DMS153 treated with DMSO at 0.1 percent for 48 hours (cell line): ENCODE results near the gene DENND2C.
"Not testable (repeated sequence)": the region's sequence is repeated elsewhere in the genome, so short reads cannot be mapped to it uniquely, and the experiment has no call there.

ENCODE experiments used
- DNase-seq: peaks from one replicate; lab custom pipeline; 2025; ENCODE audit not compliant: unreplicated experiment; lab: John Stamatoyannopoulos, UW

Gene DENND2C

GRCh38 chr1:114610546-114611245 lies 59.2 kb downstream of the DENND2C start:
- DNase-seq: no peak

GRCh38 chr1:114609826-114610225 lies 60.0 kb downstream of the DENND2C start:
- DNase-seq: no peak

- DNase-seq: no peak
Observed at GRCh38 chr1:114609026-114609425, 60.8 kb downstream of the DENND2C start.

- DNase-seq: no peak
Observed at GRCh38 chr1:114607223-114607622, 62.6 kb downstream of the DENND2C start.

GRCh38 chr1:114597949-114598348 lies 71.9 kb downstream of the DENND2C start:
- DNase-seq: no peak

GRCh38 chr1:114595602-114596001 lies 74.2 kb downstream of the DENND2C start:
- DNase-seq: no peak

- no peak for DNase-seq
Observed at GRCh38 chr1:114594046-114594445, 75.8 kb downstream of the DENND2C start.

GRCh38 chr1:114589122-114589521 lies 80.7 kb downstream of the DENND2C start:
- no peak for DNase-seq

- no peak for DNase-seq
Observed at GRCh38 chr1:114588196-114588689, 81.6 kb downstream of the DENND2C start.

- no peak for DNase-seq
Observed at GRCh38 chr1:114587203-114587991, 82.5 kb downstream of the DENND2C start.

- DNase-seq: no peak
Observed at GRCh38 chr1:114586513-114587047, 83.3 kb downstream of the DENND2C start.

- DNase-seq: no peak
Observed at GRCh38 chr1:114585231-114585630, 84.6 kb downstream of the DENND2C start.

- DNase-seq: peak; percentile 89
Observed at GRCh38 chr1:114581335-114582287, 88.2 kb downstream of the DENND2C start, which contains the start of gene BCAS2. TSS of gene BCAS2 (minus strand) at chr1:114581615. CDS start at chr1:114581591, 24 bp downstream.

GRCh38 chr1:114574365-114574764 lies 95.5 kb downstream of the DENND2C start:
- no peak for DNase-seq

GRCh38 chr1:114564141-114564540 lies 105.7 kb downstream of the DENND2C start:
- no peak for DNase-seq

GRCh38 chr1:114562978-114563510 lies 106.8 kb downstream of the DENND2C start:
- not testable (repeated sequence) for DNase-seq

GRCh38 chr1:114561333-114561732 lies 108.5 kb downstream of the DENND2C start:
- DNase-seq: no peak

- no peak for DNase-seq
Observed at GRCh38 chr1:114559356-114559755, 110.5 kb downstream of the DENND2C start.

- DNase-seq: peak; percentile 11
Observed at GRCh38 chr1:114558544-114558943, 111.3 kb downstream of the DENND2C start.

GRCh38 chr1:114554577-114554976 lies 115.3 kb downstream of the DENND2C start:
- DNase-seq: no peak
